ENCODE results near the gene KSR2. TPM values are rescaled to one million over a fixed set of nuclear protein-coding genes. Genes with fewer than 3 reads are reported as not detected.
"Not testable (repeated sequence)": the region's sequence is repeated elsewhere in the genome, so short reads cannot be mapped to it uniquely, and the experiment has no call there.

KSR2 gene
- total RNA-seq, 1 experiment from 2014 or later, result 2.0 TPM

- H4K20me1 ChIP-seq (ENCODE audit: insufficient read depth), result no peaks in the 10 kb centered on the region
- CTCF ChIA-PET, result no interaction called here
Observed at GRCh38 chr12:117860111-117860510, 108.7 kb downstream of the KSR2 start.

GRCh38 chr12:117857632-117858612, 110.9 kb downstream of the KSR2 start:
- Histone ChIP-seq H3K79me2 (ENCODE audit: low read depth) (no peaks in the 10 kb centered on the region), H3F3A (ENCODE audit: insufficient read depth, low read depth) (peaks cover 12% of the 10 kb centered on the region; the same call in 1 of the 2 replicates), H4K20me1 (ENCODE audit: insufficient read depth) (no peaks in the 10 kb centered on the region), H3K4me1 (replicated peaks; ENCODE audit: insufficient read depth) (peaks cover 15% of the 10 kb centered on the region), H3K9me2 (ENCODE audit: insufficient read depth) (no peaks in the 10 kb centered on the region), H3K4me2 (no peak overlapping the region), H2AFZ (no peak overlapping the region), H3K9me3 (ENCODE audit: insufficient read depth, low read depth) (0 out of 2 replicates have a peak, but pooled peaks cover 4% of the 10 kb centered on the region), H3K36me3 (ENCODE audit: low read depth) (no peaks in the 10 kb centered on the region), H3K27ac (no peak overlapping the region), H3K27me3 (ENCODE audit: insufficient read depth, low read depth) (no peaks in the 10 kb centered on the region), H3K4me3 (no peak overlapping the region)
- POLR2A ChIA-PET (ENCODE audit: unreplicated experiment), result no interaction called here
- intact Hi-C loops (cut with micrococcal nuclease; ENCODE audit: unreplicated experiment), result no loop called here
- no TSS peak for BruUV-seq (replicated peaks)
- DNase-seq, result peak; percentile 34 to 50
- peak; percentile 76 for TF ChIP-seq CTCF (conservative IDR thresholded peaks at IDR 0.05)
- no peak for TF ChIP-seq EZH2 (IDR thresholded peaks at IDR 0.05; ENCODE audit: low read depth)
- CTCF ChIA-PET, result interaction anchor here (0.5 to 1.1 kb wide), 2 partner anchors 21 to 1665 kb away, joined by 3 read pairs; no protein-coding TSS in a partner anchor

More at GRCh38 chr12:117860111-117860510, 108.7 kb downstream of the KSR2 start:
- Histone ChIP-seq H3K4me3 (no peak overlapping the region), H3K27me3 (ENCODE audit: insufficient read depth, low read depth) (no peaks in the 10 kb centered on the region), H2AFZ (no peak overlapping the region), H3K4me2 (no peak overlapping the region), H3K9me2 (ENCODE audit: insufficient read depth) (no peaks in the 10 kb centered on the region), H3K27ac (no peak overlapping the region), H3K36me3 (ENCODE audit: low read depth) (no peaks in the 10 kb centered on the region), H3K9me3 (ENCODE audit: insufficient read depth, low read depth) (no peaks in the 10 kb centered on the region), H3K4me1 (replicated peaks; ENCODE audit: insufficient read depth) (no peaks in the 10 kb centered on the region), H3F3A (ENCODE audit: insufficient read depth, low read depth) (no peaks in the 10 kb centered on the region), H3K79me2 (ENCODE audit: low read depth) (no peaks in the 10 kb centered on the region)
- TF ChIP-seq CTCF (conservative IDR thresholded peaks at IDR 0.05) (no peak), EZH2 (IDR thresholded peaks at IDR 0.05; ENCODE audit: low read depth) (no peak)
- POLR2A ChIA-PET (ENCODE audit: unreplicated experiment), result no interaction called here
- BruUV-seq (replicated peaks), result no TSS peak
- no peak for DNase-seq
- intact Hi-C loops (cut with micrococcal nuclease; ENCODE audit: unreplicated experiment), result no loop called here

GRCh38 chr12:117857139-117857538, 111.7 kb downstream of the KSR2 start:
- peak in 1 of 2 experiments; percentile 40 for DNase-seq
- intact Hi-C loops (cut with micrococcal nuclease; ENCODE audit: unreplicated experiment), result not testable (repeated sequence)

More at GRCh38 chr12:117857139-117857538, 111.7 kb downstream of the KSR2 start:
- POLR2A ChIA-PET (ENCODE audit: unreplicated experiment), result interaction anchor here (0.6 kb wide), 1 partner anchor 734 kb away, joined by 3 read pairs; no protein-coding TSS in a partner anchor
- H3F3A ChIP-seq (ENCODE audit: insufficient read depth, low read depth), result peaks cover 12% of the 10 kb centered on the region; the same call in 1 of the 2 replicates
- H3K4me2 ChIP-seq; H3K36me3 ChIP-seq (ENCODE audit: low read depth); BruUV-seq (replicated peaks); H3K79me2 ChIP-seq (ENCODE audit: low read depth); H3K9me2 ChIP-seq (ENCODE audit: insufficient read depth); H3K27ac ChIP-seq; H3K9me3 ChIP-seq (ENCODE audit: insufficient read depth, low read depth); H3K4me3 ChIP-seq; H3K27me3 ChIP-seq (ENCODE audit: insufficient read depth, low read depth); H2AFZ ChIP-seq; H4K20me1 ChIP-seq (ENCODE audit: insufficient read depth): not testable (repeated sequence)
- H3K4me1 ChIP-seq (replicated peaks; ENCODE audit: insufficient read depth), result peaks cover 18% of the 10 kb centered on the region
- CTCF ChIA-PET, result interaction anchor here (0.5 to 1.1 kb wide), 3 partner anchors 20 to 1664 kb away, joined by 3 read pairs; no protein-coding TSS in a partner anchor
